ENCODE data around the gene BMF. TPM values are rescaled to one million over a fixed set of nuclear protein-coding genes. Genes with fewer than 3 reads are reported as not detected.
"Not testable (repeated sequence)": the region's sequence is repeated elsewhere in the genome, so short reads cannot be mapped to it uniquely, and the experiment has no call there.

The BMF gene, protein sequence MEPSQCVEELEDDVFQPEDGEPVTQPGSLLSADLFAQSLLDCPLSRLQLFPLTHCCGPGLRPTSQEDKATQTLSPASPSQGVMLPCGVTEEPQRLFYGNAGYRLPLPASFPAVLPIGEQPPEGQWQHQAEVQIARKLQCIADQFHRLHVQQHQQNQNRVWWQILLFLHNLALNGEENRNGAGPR
- total RNA-seq = 9.6 and 12.4 TPM in 2 replicates

DNA sequence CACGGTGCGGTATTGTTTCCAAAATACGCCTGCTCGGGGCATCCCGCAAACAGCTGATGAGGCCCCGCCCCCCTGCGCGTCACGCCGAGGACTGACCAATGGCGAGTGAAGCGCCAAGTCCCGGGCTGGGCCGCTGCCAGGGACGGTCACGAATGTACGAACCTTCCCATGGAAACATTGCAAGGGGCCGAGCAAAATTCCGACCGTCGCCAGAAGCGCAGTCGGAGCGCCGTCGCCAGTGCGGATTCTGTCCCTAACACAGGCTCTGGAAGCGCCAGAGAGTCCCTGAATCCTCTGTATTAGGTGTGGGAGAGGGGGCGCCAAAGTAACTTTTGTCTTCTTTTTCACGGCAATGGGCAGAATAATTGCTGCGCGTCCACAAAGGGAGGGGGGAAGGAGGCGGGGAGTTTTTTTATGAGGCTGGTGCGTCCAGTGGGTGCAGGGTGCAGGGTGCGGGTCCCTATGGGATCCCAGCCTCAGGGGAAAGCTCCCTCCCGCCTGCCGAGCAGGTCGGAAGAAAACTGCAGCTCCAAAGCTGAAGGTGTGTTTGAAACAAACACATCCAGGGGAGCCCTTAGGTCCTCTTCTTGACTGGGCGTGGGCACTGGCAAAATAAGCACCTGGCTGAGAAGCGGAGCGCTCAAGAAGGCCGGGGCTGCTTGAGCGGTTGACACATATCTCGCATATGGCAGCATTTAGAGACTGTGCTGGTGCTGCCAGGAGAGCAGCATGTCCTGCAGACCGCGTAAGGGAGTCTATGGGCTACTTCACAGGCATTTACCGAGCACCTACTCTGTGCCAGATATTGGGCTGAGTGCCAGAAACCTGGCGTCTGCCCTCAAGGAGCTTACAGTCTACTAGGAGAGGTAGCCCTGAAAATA is at the start of gene BMF:
TSS of gene BMF (minus strand) at position 25 of the 881 bp plus-strand sequence. CDS start 2,793 bp downstream, outside the sequence.
- intact Hi-C loops (cut with micrococcal nuclease) = loop anchor here (1.0 to 10.0 kb wide), 6 partner anchors 51 to 484 kb away; partner anchors contain the start of genes EIF2AK4, FSIP1 and SRP14

DNA sequence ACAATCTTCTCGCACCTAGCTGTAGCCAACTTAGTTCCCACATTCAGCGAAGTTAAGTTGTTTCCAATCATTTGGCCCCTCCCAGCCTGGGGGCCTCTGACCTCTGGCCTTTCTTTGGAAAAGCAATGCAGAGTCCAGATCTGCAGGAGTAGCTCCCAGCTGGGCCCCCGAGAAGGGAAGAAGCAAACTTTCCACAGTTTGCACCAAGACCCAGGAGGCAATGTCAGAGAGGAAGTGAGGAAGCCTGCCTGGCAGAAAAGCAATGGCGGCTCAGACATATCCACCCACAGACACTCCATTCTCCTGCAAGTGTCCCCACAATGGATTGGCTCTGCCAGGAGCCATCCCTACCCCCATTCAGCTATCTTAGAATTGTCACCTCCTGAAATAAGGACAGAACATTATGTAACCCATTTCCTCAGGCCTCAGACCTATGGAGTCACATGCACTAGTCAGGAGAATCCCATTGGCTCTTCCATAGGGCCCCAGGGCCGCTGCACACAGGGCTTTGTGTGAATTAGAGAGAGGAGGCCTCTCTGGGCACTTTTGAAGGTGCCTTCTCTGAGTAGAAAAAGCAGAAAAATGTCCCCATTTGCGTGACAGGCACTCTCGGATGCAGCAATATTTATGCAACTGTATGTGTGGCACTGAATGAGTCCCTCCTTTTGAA is 49.2 kb upstream of the BMF start:
- intact Hi-C loops (cut with micrococcal nuclease) = no loop called here

DNA sequence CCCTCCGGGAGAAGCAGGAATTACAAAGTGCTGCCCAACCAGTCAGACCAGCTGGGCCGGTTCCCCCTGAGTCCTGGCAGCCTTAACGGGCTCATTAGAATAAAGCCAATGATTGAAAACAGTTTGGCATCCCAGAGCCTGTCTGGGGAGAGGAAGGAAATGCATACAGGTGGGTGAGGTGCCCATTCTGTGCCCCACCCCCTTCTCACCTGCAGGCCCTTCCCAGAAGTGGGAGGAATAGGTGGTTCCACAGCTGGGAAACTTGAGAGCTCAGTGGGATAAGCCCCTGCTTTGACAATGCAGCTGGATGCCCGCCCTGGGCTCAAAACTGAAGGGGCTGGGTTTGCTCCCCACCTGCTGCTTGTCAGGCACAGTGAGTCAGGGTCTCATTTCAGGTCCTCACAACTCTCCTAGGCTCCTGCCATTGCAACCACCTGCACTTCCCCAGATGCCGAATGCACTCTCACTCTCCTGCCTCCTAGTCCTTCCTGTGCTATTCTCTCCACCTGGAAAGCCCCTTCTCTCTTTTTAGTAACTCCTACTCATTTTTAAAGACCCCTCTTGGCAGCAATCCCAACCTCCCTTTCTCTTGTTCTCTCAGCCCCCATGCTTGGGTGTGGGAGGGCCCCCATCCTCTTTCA is 46.7 kb upstream of the BMF start:
- intact Hi-C loops (cut with micrococcal nuclease) = no loop called here

DNA sequence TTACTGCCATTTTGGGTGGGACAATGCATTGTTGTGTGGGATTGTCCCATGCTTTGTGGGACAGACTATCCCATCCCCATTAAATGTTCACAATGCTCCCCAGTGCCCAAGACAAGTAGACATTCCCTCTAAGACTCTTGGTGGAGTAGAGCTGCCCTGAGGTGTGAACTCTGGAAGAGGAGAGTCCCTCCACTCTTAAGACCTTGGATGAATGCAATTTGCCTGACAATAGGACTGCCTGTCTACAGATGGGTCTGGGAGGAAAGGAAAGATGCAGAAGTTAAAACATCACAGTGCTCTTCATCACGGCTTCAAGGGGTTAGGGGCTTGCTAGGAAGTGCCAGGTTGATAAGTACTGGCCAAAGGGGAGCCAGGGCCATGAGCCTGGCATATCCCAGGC is 46.1 kb upstream of the BMF start:
- intact Hi-C loops (cut with micrococcal nuclease) = not testable (repeated sequence)

DNA sequence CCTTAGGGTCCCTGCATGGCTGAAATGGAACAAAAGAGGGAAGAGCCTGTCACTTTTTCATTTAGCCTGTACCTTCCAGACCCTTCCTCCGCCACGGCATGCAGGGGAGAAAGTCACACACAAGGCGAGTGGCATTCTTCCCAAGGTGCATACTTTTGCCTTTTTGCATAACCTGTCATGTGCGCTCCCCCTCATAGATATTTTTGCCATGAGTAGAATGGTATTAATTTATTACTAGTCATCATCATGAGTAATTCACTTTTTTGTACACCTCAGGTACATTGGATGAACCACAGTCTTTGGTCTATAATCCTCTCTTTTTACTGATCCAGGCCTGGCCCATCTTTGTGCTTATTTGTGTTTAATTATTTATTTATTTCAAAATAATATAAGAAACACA is 43.3 kb upstream of the BMF start:
- intact Hi-C loops (cut with micrococcal nuclease) = no loop called here

DNA sequence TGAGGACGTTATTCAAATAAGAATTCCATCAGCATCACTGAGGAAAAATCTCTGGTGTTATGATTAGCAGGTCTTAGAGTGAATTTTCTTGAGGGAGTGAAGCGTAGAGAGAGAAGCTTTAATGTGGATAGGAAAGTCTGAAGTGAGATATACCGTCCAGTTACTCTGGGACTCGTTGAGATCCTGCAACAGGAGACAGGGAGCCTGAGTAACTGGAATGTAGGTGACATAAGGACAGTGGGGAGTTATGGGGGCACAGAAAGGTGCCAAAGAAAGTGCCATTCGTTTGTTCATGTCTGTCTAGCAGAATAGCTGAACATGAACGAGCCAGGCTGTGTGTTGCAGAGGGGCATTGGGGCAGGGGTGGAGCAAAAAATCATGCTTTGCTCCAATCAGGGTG is 42.8 kb upstream of the BMF start:
- intact Hi-C loops (cut with micrococcal nuclease) = no loop called here

DNA sequence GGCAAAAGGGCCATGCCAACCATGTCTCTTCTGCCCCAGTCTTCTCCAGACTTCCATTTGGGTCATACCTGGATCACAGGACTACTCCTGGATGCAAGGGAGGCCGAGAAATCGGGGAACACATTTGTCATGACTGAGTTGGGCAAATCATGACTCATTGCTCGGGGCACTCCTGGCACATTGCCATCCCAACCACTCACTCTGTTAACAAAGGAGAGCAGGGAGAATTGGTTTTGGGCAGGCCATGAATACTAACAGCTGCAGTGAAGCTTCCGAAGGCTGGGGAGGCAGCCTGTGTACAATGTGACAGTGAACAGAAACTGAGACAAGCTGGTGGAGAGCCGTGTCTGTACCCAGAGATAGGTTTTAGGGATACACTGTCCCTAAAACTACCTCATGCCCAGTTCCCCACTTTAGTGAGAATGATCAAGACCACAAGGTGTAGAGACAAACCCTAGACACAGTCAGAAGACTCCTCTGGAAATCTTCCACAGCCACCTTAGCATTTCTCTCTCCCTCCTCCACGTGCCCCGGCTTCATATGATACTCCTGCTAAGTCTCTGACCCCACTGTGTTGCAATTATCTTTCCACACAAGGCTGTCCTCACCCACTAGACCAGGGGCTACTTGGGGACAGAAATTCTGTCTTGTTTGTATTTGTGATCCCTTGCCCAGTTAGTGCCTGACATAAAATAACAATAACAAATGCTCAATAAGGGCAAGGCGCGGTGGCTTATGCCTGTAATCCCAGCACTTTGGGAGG is 41.7 kb upstream of the BMF start:
- intact Hi-C loops (cut with micrococcal nuclease) = no loop called here

DNA sequence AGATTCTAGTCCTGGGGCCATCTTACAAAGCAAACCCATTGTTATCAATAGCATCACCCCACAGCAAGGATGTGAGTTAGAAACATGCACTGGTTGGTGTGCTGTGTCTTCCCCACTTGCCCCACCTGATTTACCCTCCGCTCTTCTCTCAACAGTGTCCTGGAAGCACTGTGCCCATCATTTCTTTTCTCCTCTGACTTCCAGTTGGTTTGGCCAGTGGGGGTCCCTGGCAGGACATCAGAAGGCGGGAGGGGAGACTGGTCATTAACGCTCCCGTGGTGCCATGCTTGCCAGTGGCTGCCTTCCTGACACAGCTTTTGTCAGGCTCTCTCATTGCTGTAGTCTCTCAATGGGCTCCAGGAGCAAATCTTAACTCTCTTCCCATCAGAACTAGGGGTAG is 40.7 kb upstream of the BMF start:
- intact Hi-C loops (cut with micrococcal nuclease) = no loop called here

DNA sequence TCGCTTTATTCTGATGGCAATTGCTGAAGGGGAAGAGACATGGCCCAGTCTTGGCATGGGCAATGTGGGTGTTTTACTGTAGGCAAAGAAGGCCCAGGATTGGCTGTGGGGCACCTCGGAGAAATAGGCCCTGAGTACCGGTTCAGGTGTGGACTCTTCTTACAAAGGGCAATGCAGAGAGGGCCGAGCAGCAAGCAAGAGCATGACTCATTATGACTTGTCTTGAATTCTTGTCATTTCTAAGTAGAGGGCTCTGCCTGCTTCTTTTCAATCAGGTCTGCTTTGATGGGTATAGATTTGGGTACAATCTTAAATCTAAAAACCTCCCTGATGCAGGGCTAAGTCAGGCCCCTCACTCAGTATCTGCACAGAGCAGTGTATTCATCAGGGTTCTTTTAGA is 37.4 kb upstream of the BMF start:
- intact Hi-C loops (cut with micrococcal nuclease) = no loop called here

DNA sequence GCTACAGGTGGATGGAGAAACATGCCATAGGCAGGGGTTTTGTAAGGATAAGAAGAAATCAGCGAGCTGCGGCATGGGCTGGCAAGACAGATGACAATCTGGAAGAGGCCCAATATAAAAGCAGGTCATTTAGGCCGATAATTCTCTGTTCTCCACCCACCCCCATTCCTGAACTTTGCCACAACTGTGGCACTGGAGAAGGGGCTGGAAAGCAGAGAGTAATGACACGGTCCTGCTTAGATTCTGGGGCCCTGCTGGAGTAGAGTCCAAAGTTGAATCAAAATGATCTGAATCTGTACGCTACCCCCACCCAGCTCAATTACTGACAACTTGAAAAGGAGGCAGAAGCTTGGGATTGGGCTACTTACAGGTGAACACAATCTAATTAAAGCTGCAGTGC is 33.7 kb upstream of the BMF start:
- intact Hi-C loops (cut with micrococcal nuclease) = no loop called here

DNA sequence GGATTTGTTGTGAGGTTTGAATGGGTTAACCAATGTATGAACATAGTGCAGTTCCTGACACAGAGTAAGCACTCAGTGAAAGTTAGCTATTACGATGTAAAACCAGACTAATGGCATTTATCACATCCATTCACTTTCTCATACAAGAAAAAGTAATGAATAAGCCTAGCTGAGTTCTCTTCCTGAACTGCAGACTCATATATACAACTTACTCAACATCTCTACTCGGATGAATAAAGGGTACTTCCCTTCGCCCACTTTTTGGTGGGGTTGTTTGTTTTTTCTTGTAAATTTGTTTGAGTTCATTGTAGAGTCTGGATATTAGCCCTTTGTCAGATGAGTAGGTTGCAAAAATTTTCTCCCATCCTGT is 29.5 kb upstream of the BMF start:
- intact Hi-C loops (cut with micrococcal nuclease) = not testable (repeated sequence)

DNA sequence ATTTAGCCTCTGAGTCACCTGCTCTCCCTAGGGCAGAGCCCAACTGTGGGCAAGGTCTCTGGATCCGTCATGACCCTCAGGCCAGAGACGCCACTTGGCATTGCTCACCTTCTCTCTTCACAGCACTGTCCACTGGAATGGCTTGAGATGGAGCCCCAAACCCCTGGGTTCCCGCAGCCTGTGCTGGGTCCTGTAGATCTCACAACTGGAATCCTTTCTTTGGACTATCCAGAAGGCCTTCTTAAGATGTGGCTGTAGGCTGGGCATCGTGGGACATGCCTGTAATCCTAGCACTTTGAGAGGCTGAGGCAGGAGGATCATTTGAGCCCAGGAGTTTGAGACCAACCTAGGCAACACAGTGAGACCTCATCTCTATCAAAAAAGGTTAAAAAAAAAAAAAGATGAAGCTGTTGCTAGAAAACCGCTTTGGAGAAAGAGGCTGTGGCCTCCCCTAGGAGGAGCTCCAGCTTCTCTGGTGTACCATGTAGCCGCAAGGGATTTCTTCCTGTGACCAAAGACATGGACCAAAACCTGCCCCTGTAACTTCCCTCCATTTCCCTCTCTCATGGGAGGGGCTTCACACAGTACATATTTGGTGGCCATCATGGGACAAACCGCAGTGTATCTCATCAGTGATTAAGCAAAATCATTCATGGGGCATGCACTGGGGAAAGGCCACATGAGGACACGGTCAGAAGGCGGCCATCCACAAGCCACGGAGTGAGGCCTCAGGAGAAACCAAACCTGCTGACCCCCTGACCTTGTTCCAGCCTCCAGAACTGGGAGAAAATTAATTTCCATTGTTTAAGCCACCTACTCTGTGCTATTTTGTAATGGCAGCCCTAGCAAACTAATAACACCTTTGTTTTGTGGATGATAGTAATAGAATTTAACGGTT is 28.9 kb upstream of the BMF start:
- intact Hi-C loops (cut with micrococcal nuclease) = no loop called here

DNA sequence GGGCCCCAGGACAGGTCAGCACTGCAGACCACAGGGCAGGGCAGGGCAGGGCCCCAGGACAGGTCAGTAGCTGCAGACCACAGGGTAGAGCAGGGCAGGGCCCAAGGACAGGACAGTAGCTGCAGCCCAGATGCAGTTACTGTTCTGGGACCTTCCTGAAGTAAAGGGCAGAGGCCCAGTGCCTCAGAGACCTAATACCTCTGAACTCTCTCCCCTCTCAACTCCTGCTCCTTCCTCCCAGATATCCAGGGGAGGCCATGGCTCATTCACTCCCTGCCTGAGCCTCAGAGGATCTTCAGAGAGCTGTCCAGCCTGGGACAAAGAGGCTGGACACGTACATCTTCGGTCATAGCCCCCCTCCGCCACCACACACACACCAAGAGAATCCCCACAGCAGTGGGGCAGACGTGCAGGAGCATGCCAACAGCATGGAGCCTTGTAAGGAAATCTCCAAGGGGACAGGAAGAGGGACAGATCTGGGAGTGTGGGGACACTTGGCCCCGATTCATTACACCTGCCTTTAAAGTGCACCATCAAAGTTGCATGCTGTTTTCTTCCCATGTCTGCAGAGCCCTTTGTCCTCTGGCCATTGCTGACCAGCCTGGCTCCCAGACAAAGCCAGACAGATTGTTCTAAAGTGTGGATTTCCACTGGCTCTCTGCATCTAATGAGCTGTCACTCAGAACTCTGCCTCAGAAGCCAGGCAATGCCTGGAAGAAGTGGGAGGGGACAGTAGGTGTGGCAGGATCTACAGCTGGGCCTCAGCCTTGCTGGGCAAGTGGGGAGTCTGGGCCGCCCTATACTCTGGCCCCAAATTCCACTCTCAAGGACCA is 28.0 kb upstream of the BMF start:
- intact Hi-C loops (cut with micrococcal nuclease) = no loop called here

DNA sequence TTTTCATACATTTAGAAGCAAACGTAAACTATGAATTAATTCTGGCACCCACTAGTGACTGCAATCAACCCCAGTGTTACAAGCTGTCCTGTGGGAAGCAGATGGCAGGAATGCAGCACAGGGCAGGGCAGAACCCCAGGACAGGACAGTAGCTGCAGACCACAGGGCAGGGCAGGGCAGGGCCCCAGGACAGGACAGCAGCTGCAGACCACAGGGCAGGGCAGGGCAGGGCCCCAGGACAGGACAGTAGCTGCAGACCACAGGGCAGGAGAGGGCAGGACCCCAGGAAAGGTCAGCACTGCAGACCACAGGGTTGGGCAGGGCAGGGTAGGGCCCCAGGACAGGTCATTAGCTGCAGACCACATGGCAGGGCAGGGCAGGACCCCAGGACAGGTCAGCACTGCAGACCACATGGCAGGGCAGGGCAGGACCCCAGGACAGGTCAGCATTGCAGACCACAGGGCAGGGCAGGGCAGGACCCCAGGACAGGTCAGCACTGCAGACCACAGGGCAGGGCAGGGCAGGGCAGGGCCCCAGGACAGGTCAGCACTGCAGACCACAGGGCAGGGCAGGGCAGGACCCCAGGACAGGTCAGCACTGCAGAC is 27.3 kb upstream of the BMF start:
- intact Hi-C loops (cut with micrococcal nuclease) = not testable (repeated sequence)

DNA sequence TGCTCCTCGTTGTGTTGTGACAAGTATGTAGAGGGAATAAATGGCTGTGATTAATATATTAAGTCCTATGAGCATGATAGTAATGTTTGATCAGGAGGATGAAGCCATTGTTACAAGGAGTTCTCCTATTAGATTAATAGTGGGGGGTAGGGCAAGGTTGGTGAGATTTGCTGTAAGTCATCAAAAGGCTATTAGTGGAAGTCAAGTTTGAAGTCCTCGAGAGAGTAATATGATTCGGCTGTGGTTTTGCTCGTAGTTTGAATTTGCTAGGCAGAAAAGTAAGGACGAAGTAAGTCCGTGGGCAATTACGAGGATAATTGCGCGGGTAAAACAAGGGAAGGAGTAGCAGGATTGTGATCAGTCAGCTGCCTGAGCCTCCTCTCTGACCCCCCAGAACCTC is 26.2 kb upstream of the BMF start:
- intact Hi-C loops (cut with micrococcal nuclease) = no loop called here

DNA sequence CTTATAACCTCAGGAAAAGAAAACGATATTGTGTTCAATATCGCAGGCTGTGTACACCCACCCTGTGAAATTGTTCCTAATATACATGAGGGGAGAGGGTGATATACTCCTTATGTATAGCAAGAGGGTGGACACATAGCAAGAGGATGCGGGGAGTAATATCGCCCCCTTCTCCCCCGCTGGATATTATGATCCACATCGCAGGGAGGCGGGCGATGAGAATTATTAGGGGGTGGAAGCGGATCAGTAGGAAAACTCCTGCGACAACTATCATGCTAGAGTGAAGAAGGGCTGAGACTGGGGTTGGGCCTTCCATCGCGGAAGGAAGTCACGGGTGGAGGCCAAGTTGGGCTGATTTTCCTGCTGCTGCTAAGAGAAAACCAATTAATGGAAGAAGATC is 24.9 kb upstream of the BMF start:
- intact Hi-C loops (cut with micrococcal nuclease) = no loop called here

DNA sequence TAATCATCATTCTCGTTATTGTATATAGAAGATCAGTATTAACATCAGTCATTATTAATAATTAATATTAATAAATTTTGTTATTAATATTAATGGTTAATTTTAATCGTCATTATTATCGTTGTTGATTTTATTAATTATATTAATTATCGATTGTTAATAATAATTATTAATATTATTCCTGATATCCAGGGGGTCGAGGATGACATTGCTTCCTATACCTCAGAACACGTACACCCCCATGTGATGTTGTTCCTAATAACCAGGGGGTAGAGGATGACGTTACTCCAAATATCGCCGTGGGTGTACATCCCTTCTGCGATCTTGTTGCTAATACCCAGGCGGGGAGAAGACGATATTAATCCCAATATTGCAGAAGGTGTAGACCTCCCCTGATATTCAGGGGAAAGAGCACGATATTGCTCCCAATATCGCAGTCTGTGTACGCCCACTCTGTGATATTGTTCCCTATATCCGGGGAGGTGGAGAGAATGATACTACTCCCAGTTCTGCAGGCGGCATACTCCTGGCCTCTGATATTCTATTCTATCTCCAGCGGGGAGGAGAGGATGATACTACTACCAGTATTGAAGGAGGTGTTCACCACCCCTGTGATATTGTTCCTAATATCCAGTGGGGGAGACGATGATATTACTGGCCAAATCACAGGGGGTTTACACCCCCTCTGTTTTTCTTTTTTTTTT is 22.3 kb upstream of the BMF start:
- intact Hi-C loops (cut with micrococcal nuclease) = no loop called here

DNA sequence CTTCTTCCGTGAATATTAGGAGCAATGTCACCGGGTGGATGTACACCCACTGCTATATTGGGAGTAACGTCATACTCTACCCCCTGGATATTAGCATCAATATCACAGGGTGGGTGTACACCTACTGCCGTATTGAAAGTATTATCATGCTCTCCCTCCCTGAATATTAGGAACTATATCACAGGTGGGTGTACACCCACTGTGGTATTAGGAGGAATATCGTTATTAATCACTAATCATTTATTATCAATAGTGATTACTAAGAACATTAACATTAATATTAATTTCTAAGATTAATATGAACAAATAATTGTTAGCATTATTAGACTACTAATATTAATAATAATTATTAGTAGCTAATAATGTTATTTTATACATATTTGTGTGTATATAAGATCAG is 21.4 kb upstream of the BMF start:
- intact Hi-C loops (cut with micrococcal nuclease) = no loop called here
